ENCODE results near the gene ZNF567. TPM values are rescaled to one million over a fixed set of nuclear protein-coding genes. Genes with fewer than 3 reads are reported as not detected.

The ZNF567 gene
- total and polyA plus RNA-seq, 2 of the 8 experiments (the other 6 are each of a cell fraction or from before 2014, with no cell fraction given) = 6.5 to 10.5 TPM

GRCh38 chr19:36747750-36748149 is 60.3 kb downstream of the ZNF567 start:
- no peak for TF ChIP-seq RBBP5 (IDR thresholded peaks at IDR 0.05; ENCODE audit: borderline replicate concordance, low read depth, low read length)
- TF ChIP-seq KDM5A (IDR thresholded peaks at IDR 0.05; ENCODE audit: low read length) = no peak
- TF ChIP-seq GTF2F1 (IDR thresholded peaks at IDR 0.05; ENCODE audit: borderline replicate concordance, low read depth, low read length) = 0 out of 2 replicates have a peak, but pooled peaks have one; percentile 71
- no peak for TF ChIP-seq RAD21 (IDR thresholded peaks at IDR 0.05 in 1 of 2, conservative IDR thresholded peaks at IDR 0.05 in 1 of 2; ENCODE audit: low read depth in 2 of 2, low read length in 2 of 2)
- no peak overlapping the region for H2BK12ac ChIP-seq (ENCODE audit: low read depth, low read length)
- no peak overlapping the region for H4K91ac ChIP-seq (replicated peaks; ENCODE audit: insufficient read length, low read length)
- no peak overlapping the region for H3K4ac ChIP-seq (replicated peaks; ENCODE audit: insufficient read length, low read depth, low read length)
- no peaks in the 10 kb centered on the region for H3K79me1 ChIP-seq (ENCODE audit: low read depth, low read length)
- no peak overlapping the region for H3K18ac ChIP-seq (ENCODE audit: extremely low read depth, low read length)
- no peak for FAIRE-seq
- H3K23me2 ChIP-seq (ENCODE audit: low read depth, low read length) = no peaks in the 10 kb centered on the region
- H3K4me3 ChIP-seq (ENCODE audit: extremely low read depth in 1 of 4, insufficient read depth in 2 of 4, low read depth in 3 of 4, low read length in 4 of 4) = peak overlapping the region in 1 of 4 experiments; percentile 33; a peak in 1 of 8 replicates
- H2BK120ac ChIP-seq (replicated peaks; ENCODE audit: low read depth, low read length) = no peak overlapping the region
- POLR2A ChIA-PET (ENCODE audit: partially characterized antibody) = no interaction called here
- H3K9ac ChIP-seq (replicated peaks in 1 of 4; ENCODE audit: extremely low read depth in 1 of 4, low read depth in 3 of 4, low read length in 3 of 4) = no peak overlapping the region
- CTCF ChIA-PET (ENCODE audit: partially characterized antibody) = no interaction called here
- H2AK5ac ChIP-seq (ENCODE audit: low read depth, low read length) = no peak overlapping the region
- H3K4me1 ChIP-seq (replicated peaks in 1 of 4; ENCODE audit: control insufficient read depth in 3 of 4, insufficient read depth in 4 of 4, low read length in 3 of 4) = no peaks in the 10 kb centered on the region
- no peak overlapping the region for H3K14ac ChIP-seq (ENCODE audit: insufficient read length)
- peaks cover 79 to 86% of the 10 kb centered on the region in 2 experiments for H3K9me3 ChIP-seq (ENCODE audit: insufficient read depth in 2 of 2, low read depth in 1 of 2, low read length in 1 of 2)
- 95% methylated on average over 10 of the region's 10 CpGs; no CpG with 5 or more reads in 1 of the 2 experiments for whole genome bisulfite sequencing, 2 experiments (ENCODE audit: extremely low coverage in 1 of 2, insufficient coverage in 1 of 2, insufficient read length in 1 of 2, insufficient replicate concordance in 2 of 2, low coverage in 1 of 2, low lambda C conversion rate in 2 of 2, missing lambda C conversion rate in 1 of 2)
- no peak overlapping the region for H2AFZ ChIP-seq (ENCODE audit: low read length)
- DNase-seq (ENCODE audit: low read depth in 1 of 2, low spot score in 2 of 2) = no peak
- no peaks in the 10 kb centered on the region for H3K27me3 ChIP-seq (replicated peaks in 1 of 4; ENCODE audit: control insufficient read depth in 3 of 4, extremely low read depth in 1 of 4, insufficient read depth in 3 of 4, low read length in 3 of 4)
- H3K36me3 ChIP-seq (ENCODE audit: control insufficient read depth in 2 of 4, insufficient read depth in 4 of 4, low read length in 3 of 4) = peaks cover 26 to 86% (median 61%) of the 10 kb centered on the region in 4 experiments
- H4K20me1 ChIP-seq (replicated peaks in 1 of 2; ENCODE audit: control insufficient read depth in 1 of 2, insufficient read depth in 2 of 2, low read length in 2 of 2) = no peaks in the 10 kb centered on the region
- no peak overlapping the region for H4K8ac ChIP-seq (ENCODE audit: extremely low read depth, insufficient read depth, low read length)
- H2BK15ac ChIP-seq (ENCODE audit: low read length) = no peak overlapping the region
- H3K56ac ChIP-seq (replicated peaks; ENCODE audit: insufficient read length, low read depth, low read length) = no peak overlapping the region
- peaks cover 0 to 4% of the 10 kb centered on the region in 2 experiments; a peak in 1 of 4 replicates for H3K79me2 ChIP-seq (ENCODE audit: control insufficient read depth in 1 of 2, insufficient read depth in 2 of 2, low read length in 2 of 2)
- H2BK5ac ChIP-seq (ENCODE audit: low read depth, low read length) = no peak overlapping the region
- H3K23ac ChIP-seq (ENCODE audit: insufficient read length) = no peak overlapping the region
- H3K27ac ChIP-seq (ENCODE audit: low read depth, low read length) = no peak overlapping the region
- H3K4me2 ChIP-seq (ENCODE audit: insufficient read depth in 1 of 2, low read depth in 2 of 2, low read length in 2 of 2) = no peak overlapping the region
- no peak overlapping the region for H2BK20ac ChIP-seq (ENCODE audit: low read length)
- no peak overlapping the region for H4K5ac ChIP-seq (ENCODE audit: insufficient read length, low read depth, low read length)

Measured in H1 (cell line).